Measurements from ENCODE around the gene STON2.

Gene STON2

GRCh38 chr14:81441626-81442134 is 41.6 kb upstream of the STON2 start:
- Mint-ChIP-seq H3K4me3 (no peak overlapping the region), H3K36me3 (ENCODE audit: low read depth) (no peaks in the 10 kb centered on the region), H3K9me3 (peaks cover 8% of the 10 kb centered on the region), H3K27ac (no peak overlapping the region), H3K4me1 (no peaks in the 10 kb centered on the region), H3K27me3 (ENCODE audit: low read depth) (peaks cover 65% of the 10 kb centered on the region)
- TF ChIP-seq CTCF (IDR thresholded peaks at IDR 0.05; ENCODE audit: unreplicated experiment in 3 of 3) = no peak

- TF ChIP-seq CTCF (IDR thresholded peaks at IDR 0.05; ENCODE audit: unreplicated experiment in 3 of 3) = no peak
- Mint-ChIP-seq H3K27me3 (ENCODE audit: low read depth) (peaks cover 74% of the 10 kb centered on the region), H3K9me3 (peaks cover 8% of the 10 kb centered on the region), H3K27ac (no peak overlapping the region), H3K4me1 (peaks cover 5% of the 10 kb centered on the region), H3K4me3 (no peak overlapping the region), H3K36me3 (ENCODE audit: low read depth) (no peaks in the 10 kb centered on the region)
Observed at GRCh38 chr14:81440041-81440440, 39.9 kb upstream of the STON2 start.

- no peak for TF ChIP-seq CTCF (IDR thresholded peaks at IDR 0.05; ENCODE audit: unreplicated experiment in 3 of 3)
- H3K9me3 Mint-ChIP-seq = no peaks in the 10 kb centered on the region
- H3K27me3 Mint-ChIP-seq (ENCODE audit: low read depth) = peaks cover 87% of the 10 kb centered on the region
- H3K4me1 Mint-ChIP-seq = peaks cover 22% of the 10 kb centered on the region
- H3K36me3 Mint-ChIP-seq (ENCODE audit: low read depth) = no peaks in the 10 kb centered on the region
- H3K27ac Mint-ChIP-seq = peak overlapping the region in 1 of 3 experiments; percentile 37
- peak overlapping the region; percentile 75 to 85 (median 77) for H3K4me3 Mint-ChIP-seq
Observed at GRCh38 chr14:81437244-81437643, 37.1 kb upstream of the STON2 start.

- H3K36me3 Mint-ChIP-seq (ENCODE audit: low read depth) = no peaks in the 10 kb centered on the region
- H3K27ac Mint-ChIP-seq = peak overlapping the region in 2 of 3 experiments; percentile 21 to 37
- peaks cover 22% of the 10 kb centered on the region for H3K4me1 Mint-ChIP-seq
- no peaks in the 10 kb centered on the region for H3K9me3 Mint-ChIP-seq
- H3K27me3 Mint-ChIP-seq (ENCODE audit: low read depth) = peaks cover 88% of the 10 kb centered on the region
- no peak for TF ChIP-seq CTCF (IDR thresholded peaks at IDR 0.05; ENCODE audit: unreplicated experiment in 3 of 3)
- peak overlapping the region; percentile 75 to 85 (median 77) for H3K4me3 Mint-ChIP-seq
Observed at GRCh38 chr14:81436296-81437138, 36.4 kb upstream of the STON2 start.

- Mint-ChIP-seq H3K4me3 (peak overlapping the region; percentile 82 to 91 (median 88)), H3K36me3 (ENCODE audit: low read depth) (no peaks in the 10 kb centered on the region), H3K9me3 (no peaks in the 10 kb centered on the region), H3K27me3 (ENCODE audit: low read depth) (peaks cover 83% of the 10 kb centered on the region), H3K4me1 (peaks cover 22% of the 10 kb centered on the region), H3K27ac (peak overlapping the region; percentile 24 to 82 (median 77))
- no peak for TF ChIP-seq CTCF (IDR thresholded peaks at IDR 0.05; ENCODE audit: unreplicated experiment in 3 of 3)
Observed at GRCh38 chr14:81435391-81436295, 35.5 kb upstream of the STON2 start.
